ENCODE data around the gene EXOSC6. TPM values are rescaled to one million over a fixed set of nuclear protein-coding genes. Genes with fewer than 3 reads are reported as not detected.
"Not testable (repeated sequence)": the region's sequence is repeated elsewhere in the genome, so short reads cannot be mapped to it uniquely, and the experiment has no call there.

Gene EXOSC6
- total and polyA plus RNA-seq, 2 of the 4 experiments (the other 2 are of a cell fraction) = 5.8 to 7.0 TPM

- POLR2A ChIA-PET (ENCODE audit: unreplicated experiment); H3K23ac ChIP-seq (ENCODE audit: low read depth, low read length); H3K4me1 ChIP-seq (ENCODE audit: control insufficient read depth, insufficient read depth, low read length); BruUV-seq (replicated peaks); CTCF ChIA-PET; H2BK120ac ChIP-seq (ENCODE audit: low read depth, low read length); H3K9me1 ChIP-seq (ENCODE audit: insufficient read depth, low read length); in situ Hi-C loops (cut with MboI; ENCODE audit: low sequenced_read_pairs); H2BK15ac ChIP-seq (ENCODE audit: low read depth, low read length); H3K4ac ChIP-seq (ENCODE audit: low read depth, low read length); H3K4me3 ChIP-seq (ENCODE audit: insufficient read depth, low read depth, low read length); dilution Hi-C loops (cut with HindIII; ENCODE audit: low sequenced_read_pairs, unreplicated experiment); H3K9me3 ChIP-seq (ENCODE audit: control insufficient read depth, insufficient read depth, low read length); H3K27ac ChIP-seq (ENCODE audit: insufficient read depth, low read length); H2BK20ac ChIP-seq (ENCODE audit: low read depth, low read length); H4K91ac ChIP-seq (ENCODE audit: insufficient read depth, low read depth, low read length); H3K56ac ChIP-seq (ENCODE audit: extremely low read depth, insufficient read depth, low read length); H2BK5ac ChIP-seq (ENCODE audit: low read depth, low read length, poor library complexity, severe bottlenecking); H3K4me2 ChIP-seq (ENCODE audit: low read depth, low read length); H4K5ac ChIP-seq (ENCODE audit: low read depth, low read length); H3K27me3 ChIP-seq (ENCODE audit: control insufficient read depth, insufficient read depth, low read length); H3K36me3 ChIP-seq (ENCODE audit: control insufficient read depth, insufficient read depth, low read length); H3K79me1 ChIP-seq (ENCODE audit: low read depth in 1 of 2, low read length in 2 of 2); H3K14ac ChIP-seq (replicated peaks; ENCODE audit: low read depth, low read length); H3K9ac ChIP-seq (ENCODE audit: low read depth, low read length); H2AK9ac ChIP-seq (replicated peaks; ENCODE audit: low read depth, low read length, poor library complexity); H4K8ac ChIP-seq (ENCODE audit: low read depth in 2 of 2, low read length in 2 of 2); H4K20me1 ChIP-seq (ENCODE audit: insufficient read depth, low read length); H2AK5ac ChIP-seq (ENCODE audit: low read depth, low read length); H3K18ac ChIP-seq (ENCODE audit: low read depth, low read length); intact Hi-C loops (cut with micrococcal nuclease); ATAC-seq (ENCODE audit: low read depth); H2AFZ ChIP-seq (replicated peaks; ENCODE audit: low read length, poor library complexity): not testable (repeated sequence)
- DNase-seq = peak; percentile 5
- WGBS, 2 experiments (ENCODE audit: extremely low coverage in 2 of 2, insufficient read length in 1 of 2) = no CpG with 5 or more reads among the region's 2 CpGs
Measured at GRCh38 chr16:70218586-70218985, 33.2 kb downstream of the EXOSC6 start.

DNA sequence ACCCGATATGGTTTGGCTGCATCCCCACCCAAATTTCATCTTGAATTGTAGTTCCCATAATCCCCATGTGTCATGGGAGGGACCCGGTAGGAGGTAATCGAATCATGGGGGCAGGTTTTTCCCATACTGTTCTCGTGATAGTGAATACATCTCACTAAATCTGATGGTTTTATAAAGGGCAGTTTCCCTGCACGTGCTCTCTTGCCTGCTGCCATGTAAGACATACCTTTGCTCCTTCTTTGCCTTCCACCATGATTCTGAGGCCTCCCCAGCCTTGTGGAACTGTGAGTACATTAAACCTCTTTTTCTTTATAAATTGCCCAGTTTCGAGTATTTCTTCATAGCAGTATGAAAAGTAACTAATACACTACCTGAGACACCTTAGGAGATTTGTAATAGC is 45.4 kb downstream of the EXOSC6 start:
- H3K14ac ChIP-seq (replicated peaks; ENCODE audit: low read depth, low read length); H4K20me1 ChIP-seq (ENCODE audit: insufficient read depth, low read length); POLR2A ChIA-PET (ENCODE audit: unreplicated experiment); H3K4ac ChIP-seq (ENCODE audit: low read depth, low read length); BruUV-seq (replicated peaks); in situ Hi-C loops (cut with MboI; ENCODE audit: low sequenced_read_pairs); intact Hi-C loops (cut with micrococcal nuclease); H3K9me3 ChIP-seq (ENCODE audit: control insufficient read depth, insufficient read depth, low read length); H3K56ac ChIP-seq (ENCODE audit: extremely low read depth, insufficient read depth, low read length); H2BK5ac ChIP-seq (ENCODE audit: low read depth, low read length, poor library complexity, severe bottlenecking); CTCF ChIA-PET; H3K9me1 ChIP-seq (ENCODE audit: insufficient read depth, low read length); H2AK9ac ChIP-seq (replicated peaks; ENCODE audit: low read depth, low read length, poor library complexity); dilution Hi-C loops (cut with HindIII; ENCODE audit: low sequenced_read_pairs, unreplicated experiment); H3K9ac ChIP-seq (ENCODE audit: low read depth, low read length); H3K4me3 ChIP-seq (ENCODE audit: insufficient read depth, low read depth, low read length); H3K4me1 ChIP-seq (ENCODE audit: control insufficient read depth, insufficient read depth, low read length); H2BK15ac ChIP-seq (ENCODE audit: low read depth, low read length); ATAC-seq (ENCODE audit: low read depth); H3K27ac ChIP-seq (ENCODE audit: insufficient read depth, low read length); H4K8ac ChIP-seq (ENCODE audit: low read depth in 2 of 2, low read length in 2 of 2); H4K5ac ChIP-seq (ENCODE audit: low read depth, low read length); H2AFZ ChIP-seq (replicated peaks; ENCODE audit: low read length, poor library complexity); H4K91ac ChIP-seq (ENCODE audit: insufficient read depth, low read depth, low read length); H3K4me2 ChIP-seq (ENCODE audit: low read depth, low read length); H3K18ac ChIP-seq (ENCODE audit: low read depth, low read length); H3K79me1 ChIP-seq (ENCODE audit: low read depth in 1 of 2, low read length in 2 of 2); H3K36me3 ChIP-seq (ENCODE audit: control insufficient read depth, insufficient read depth, low read length); H2BK120ac ChIP-seq (ENCODE audit: low read depth, low read length); H2BK20ac ChIP-seq (ENCODE audit: low read depth, low read length); H3K27me3 ChIP-seq (ENCODE audit: control insufficient read depth, insufficient read depth, low read length); H3K23ac ChIP-seq (ENCODE audit: low read depth, low read length); H2AK5ac ChIP-seq (ENCODE audit: low read depth, low read length); DNase-seq: not testable (repeated sequence)
- no CpG with 5 or more reads among the region's 6 CpGs for WGBS, 2 experiments (ENCODE audit: extremely low coverage in 2 of 2, insufficient read length in 1 of 2)

All from IMR-90 (cell line).